Endodermal cell (in vitro differentiated cells): ENCODE results near the gene HOXD13. TPM values are rescaled to one million over a fixed set of nuclear protein-coding genes. Genes with fewer than 3 reads are reported as not detected.

Experiments used
- DNase-seq: peaks from one replicate; pipeline ENCODE4 v3.0.0-alpha.2; 2017
- H3K27ac ChIP-seq: 2 replicates; pipeline ENCODE4 v1.5.1; 2013; ENCODE audit warnings: mild to moderate bottlenecking, low read depth, low read length, moderate library complexity
- H3K27me3 ChIP-seq: 2 replicates; pipeline ENCODE4 v1.6.1; 2013; ENCODE audit warnings: mild to moderate bottlenecking, low read length, moderate library complexity; ENCODE audit not compliant: insufficient read depth, control insufficient read depth, poor library complexity, severe bottlenecking
- H3K36me3 ChIP-seq: 2 replicates; pipeline ENCODE4 v1.7.0; 2013; ENCODE audit warnings: mild to moderate bottlenecking, low read length, moderate library complexity; ENCODE audit not compliant: control insufficient read depth, insufficient read depth
- H3K4me1 ChIP-seq: one replicate; pipeline ENCODE4 v1.7.0; 2013; ENCODE audit warnings: low read length; ENCODE audit not compliant: control insufficient read depth, insufficient read depth
- H3K4me3 ChIP-seq: 2 replicates; pipeline ENCODE4 v1.5.1; 2013; ENCODE audit warnings: mild to moderate bottlenecking, low read length, moderate library complexity
- H3K9ac ChIP-seq: 2 replicates; pipeline ENCODE4 v1.6.1; 2013; ENCODE audit warnings: mild to moderate bottlenecking, low read length, moderate library complexity; ENCODE audit not compliant: poor library complexity, severe bottlenecking; ENCODE audit errors: extremely low read depth
- H3K9me3 ChIP-seq: 2 replicates; pipeline ENCODE4 v1.6.1; 2013; ENCODE audit warnings: mild to moderate bottlenecking, low read length, moderate library complexity; ENCODE audit not compliant: control insufficient read depth
- H3K27ac Mint-ChIP-seq: 2 replicates; pipeline ENCODE4 v1.8.0; 2020; ENCODE audit warnings: mixed read lengths
- H3K27me3 Mint-ChIP-seq: 2 replicates; pipeline ENCODE4 v1.8.0; 2021; ENCODE audit warnings: mild to moderate bottlenecking, mixed read lengths; ENCODE audit not compliant: insufficient read depth
- H3K36me3 Mint-ChIP-seq: 2 replicates; pipeline ENCODE4 v1.8.0; 2020; ENCODE audit warnings: low read depth, mixed read lengths
- H3K4me1 Mint-ChIP-seq: 2 replicates; pipeline ENCODE4 v1.8.0; 2020; ENCODE audit warnings: mixed read lengths
- H3K4me3 Mint-ChIP-seq: 2 replicates; pipeline ENCODE4 v1.8.0; 2020; ENCODE audit warnings: mild to moderate bottlenecking, moderate library complexity, mixed read lengths
- H3K9me3 Mint-ChIP-seq: 2 replicates; pipeline ENCODE4 v1.8.0; 2020; ENCODE audit warnings: mild to moderate bottlenecking, mixed read lengths
- CTCF ChIP-seq: fragments of 200-600 bp; sonication (generic); conservative IDR thresholded peaks from 2 replicates; pipeline ENCODE4 v1.5.0; 2021; ENCODE audit warnings: antibody characterized with exemption, mild to moderate bottlenecking
- WGBS, 2 experiments: methylation state at CpG; one replicate each; pipeline versions ENCODE4 v1.1.5 to v1.1.7; 2013; ENCODE audit warnings: missing lambda C conversion rate in 2 of 2, mixed read lengths in 1 of 2; ENCODE audit not compliant: insufficient coverage in 1 of 2, insufficient read length in 1 of 2; 5-methylcytosine and 5-hydroxymethylcytosine counted together
- total RNA-seq, 2 donors: library from RNA; stranded (reverse); fragmentation: NEBNext Ultra II Directional in 1 of 2; extraction: Animal tissue kit (Norgen Biotek cat#: 25700) in 1 of 2; gene quantifications; 2 replicates in 1 of 2; 3 replicates in 1 of 2; pipeline ENCODE4 v1.2.1, GENCODE V29; 2021

Gene HOXD13
- total RNA-seq, 2 donors from 2014 or later: 0.11 to 0.40 TPM

GRCh38 chr2:176126929-176127773 is 34.6 kb downstream of the HOXD13 start:
- H3K27me3 Mint-ChIP-seq: peaks cover 95% of the 10 kb centered on the region
- Histone ChIP-seq H3K9ac (no peak overlapping the region), H3K27ac (no peak overlapping the region), H3K9me3 (no peaks in the 10 kb centered on the region), H3K4me3 (no peak overlapping the region), H3K27me3 (peaks cover 100% of the 10 kb centered on the region), H3K4me1 (no peaks in the 10 kb centered on the region), H3K36me3 (no peaks in the 10 kb centered on the region)
- H3K36me3 Mint-ChIP-seq: no peaks in the 10 kb centered on the region
- H3K27ac Mint-ChIP-seq: no peak overlapping the region
- peak; percentile 83 for DNase-seq
- no peaks in the 10 kb centered on the region for H3K9me3 Mint-ChIP-seq
- H3K4me3 Mint-ChIP-seq: no peak overlapping the region
- 0 to 5% methylated on average over 2 to 9 of the region's 13 CpGs for WGBS, 2 experiments
- H3K4me1 Mint-ChIP-seq: peaks cover 8% of the 10 kb centered on the region
- peak; percentile 94 for TF ChIP-seq CTCF

GRCh38 chr2:176127774-176128072 is 35.2 kb downstream of the HOXD13 start:
- Mint-ChIP-seq H3K4me1 (peaks cover 12% of the 10 kb centered on the region), H3K36me3 (no peaks in the 10 kb centered on the region), H3K4me3 (no peak overlapping the region), H3K9me3 (no peaks in the 10 kb centered on the region), H3K27ac (no peak overlapping the region), H3K27me3 (peaks cover 95% of the 10 kb centered on the region)
- Histone ChIP-seq H3K27me3 (peaks cover 100% of the 10 kb centered on the region), H3K9me3 (no peaks in the 10 kb centered on the region), H3K9ac (no peak overlapping the region), H3K4me1 (no peaks in the 10 kb centered on the region), H3K4me3 (no peak overlapping the region), H3K27ac (no peak overlapping the region), H3K36me3 (no peaks in the 10 kb centered on the region)
- TF ChIP-seq CTCF: no peak
- DNase-seq: no peak
- 23 to 36% methylated on average over 3 to 4 of the region's 4 CpGs for WGBS, 2 experiments

GRCh38 chr2:176128172-176128981 is 35.9 kb downstream of the HOXD13 start:
- H3K36me3 ChIP-seq: no peaks in the 10 kb centered on the region
- peaks cover 100% of the 10 kb centered on the region for H3K27me3 ChIP-seq

More at GRCh38 chr2:176128172-176128981, 35.9 kb downstream of the HOXD13 start:
- Histone ChIP-seq H3K9ac (no peak overlapping the region), H3K27ac (no peak overlapping the region), H3K4me1 (no peaks in the 10 kb centered on the region), H3K9me3 (no peaks in the 10 kb centered on the region), H3K4me3 (peak overlapping the region; percentile 38)
- Mint-ChIP-seq H3K9me3 (no peaks in the 10 kb centered on the region), H3K4me1 (peaks cover 12% of the 10 kb centered on the region), H3K4me3 (peak overlapping the region; percentile 33), H3K27ac (no peak overlapping the region), H3K27me3 (peaks cover 96% of the 10 kb centered on the region), H3K36me3 (no peaks in the 10 kb centered on the region)
- DNase-seq: peak; percentile 82
- no peak for TF ChIP-seq CTCF
- WGBS, 2 experiments: 4 to 11% methylated on average over 14 to 47 of the region's 49 CpGs
